Subcutaneous adipose tissue (tissue), 4 donors: Measurements from ENCODE around the gene CYP4A22. TPM values are rescaled to one million over a fixed set of nuclear protein-coding genes. Genes with fewer than 3 reads are reported as not detected.

Source experiments
- CTCF ChIP-seq: fragments of 450-650 bp; IDR thresholded peaks from one replicate; pipeline ENCODE4 v1.5.1; 2016; ENCODE audit warnings: low read depth, mild to moderate bottlenecking, control low read depth, antibody characterized with exemption, moderate library complexity
- total RNA-seq, 4 donors: library from RNA; depleted of rRNA; stranded (reverse); fragments of >200 nt; gene quantifications; one replicate each; pipeline ENCODE4 v1.1.0, GENCODE V29; 2016

Gene CYP4A22, protein sequence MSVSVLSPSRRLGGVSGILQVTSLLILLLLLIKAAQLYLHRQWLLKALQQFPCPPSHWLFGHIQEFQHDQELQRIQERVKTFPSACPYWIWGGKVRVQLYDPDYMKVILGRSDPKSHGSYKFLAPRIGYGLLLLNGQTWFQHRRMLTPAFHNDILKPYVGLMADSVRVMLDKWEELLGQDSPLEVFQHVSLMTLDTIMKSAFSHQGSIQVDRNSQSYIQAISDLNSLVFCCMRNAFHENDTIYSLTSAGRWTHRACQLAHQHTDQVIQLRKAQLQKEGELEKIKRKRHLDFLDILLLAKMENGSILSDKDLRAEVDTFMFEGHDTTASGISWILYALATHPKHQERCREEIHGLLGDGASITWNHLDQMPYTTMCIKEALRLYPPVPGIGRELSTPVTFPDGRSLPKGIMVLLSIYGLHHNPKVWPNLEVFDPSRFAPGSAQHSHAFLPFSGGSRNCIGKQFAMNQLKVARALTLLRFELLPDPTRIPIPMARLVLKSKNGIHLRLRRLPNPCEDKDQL
- 1 to 10 TPM in 3 of 4 donors, under 1 TPM in 1; 0.82 to 1.7 (median 1.1) TPM for total RNA-seq

DNA sequence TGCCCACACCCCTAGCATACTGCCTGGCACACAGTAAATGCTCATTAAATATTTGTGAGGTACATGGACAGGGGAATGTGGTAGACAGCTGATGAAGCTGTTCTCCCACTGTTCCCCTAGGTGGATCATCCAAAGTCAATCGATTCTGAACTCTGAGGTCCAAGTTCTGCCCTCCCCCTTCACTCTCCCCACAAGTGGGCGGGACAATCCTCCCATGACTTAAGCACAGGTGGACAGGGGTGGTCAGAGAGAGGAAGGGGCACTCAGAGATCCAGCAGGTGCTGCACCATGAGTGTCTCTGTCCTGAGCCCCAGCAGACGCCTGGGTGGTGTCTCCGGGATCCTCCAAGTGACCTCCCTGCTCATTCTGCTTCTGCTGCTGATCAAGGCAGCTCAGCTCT is at the start of gene CYP4A22:
TSS of gene CYP4A22 (plus strand) at position 244 of the 400 bp plus-strand sequence. CDS start at position 289, 45 bp downstream.
- no peak for TF ChIP-seq CTCF

GRCh38 chr1:47104816-47105215 is 32.4 kb upstream of the CYP4A22 start:
- TF ChIP-seq CTCF, result no peak

- TF ChIP-seq CTCF, result no peak
These were observed 30.4 kb upstream of the CYP4A22 start for GRCh38 chr1:47106792-47107191.

GRCh38 chr1:47113178-47113577 is 24.1 kb upstream of the CYP4A22 start:
- no peak for TF ChIP-seq CTCF

DNA sequence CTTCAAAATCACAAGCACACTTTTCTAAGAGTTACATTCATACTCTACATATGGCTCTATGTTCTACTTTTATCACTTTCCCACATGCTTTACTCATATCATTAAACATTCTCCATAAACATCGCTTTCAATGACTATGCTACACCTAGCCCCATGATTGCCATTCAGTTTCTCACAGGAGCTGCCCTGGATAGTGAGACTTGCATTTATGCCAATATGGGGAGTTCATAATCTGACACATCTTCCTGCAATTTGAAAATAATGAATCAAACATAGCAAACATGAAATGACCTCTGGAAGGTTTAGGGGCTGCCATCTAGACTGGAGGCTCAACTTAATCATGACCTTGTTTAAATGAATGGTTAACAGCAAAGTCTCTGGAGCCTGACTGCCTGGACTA is 9.0 kb upstream of the CYP4A22 start:
- no peak for TF ChIP-seq CTCF

GRCh38 chr1:47137925-47138615 is 829 bp downstream of the CYP4A22 start:
- TF ChIP-seq CTCF, result no peak
